ENCODE measurements around the gene SGCB. TPM values are rescaled to one million over a fixed set of nuclear protein-coding genes. Genes with fewer than 3 reads are reported as not detected.

SGCB gene
- total RNA-seq, 1 donor from 2014 or later, result 10.8 TPM

DNA sequence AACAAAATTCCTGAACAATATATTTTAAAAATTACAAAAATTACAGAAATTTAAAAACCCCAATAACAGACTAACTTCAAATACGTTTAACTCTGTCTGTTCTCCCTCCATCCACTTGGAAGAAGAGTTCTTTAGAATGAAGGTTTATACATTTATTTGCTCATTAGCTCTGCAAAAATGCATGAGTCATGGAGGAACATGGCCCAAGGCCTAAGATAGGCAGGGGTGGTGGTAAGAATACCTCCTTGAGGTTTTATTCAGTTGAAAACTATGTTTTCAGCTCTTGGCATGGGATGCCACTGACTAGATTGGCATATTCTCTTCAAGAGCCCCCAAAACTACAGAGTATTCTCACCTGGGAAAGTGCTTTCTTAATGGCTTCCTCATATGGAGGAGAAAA is 9.1 kb downstream of the SGCB start:
- H3K4me1 Mint-ChIP-seq, result no peaks in the 10 kb centered on the region
- TF ChIP-seq, protein P1, sequence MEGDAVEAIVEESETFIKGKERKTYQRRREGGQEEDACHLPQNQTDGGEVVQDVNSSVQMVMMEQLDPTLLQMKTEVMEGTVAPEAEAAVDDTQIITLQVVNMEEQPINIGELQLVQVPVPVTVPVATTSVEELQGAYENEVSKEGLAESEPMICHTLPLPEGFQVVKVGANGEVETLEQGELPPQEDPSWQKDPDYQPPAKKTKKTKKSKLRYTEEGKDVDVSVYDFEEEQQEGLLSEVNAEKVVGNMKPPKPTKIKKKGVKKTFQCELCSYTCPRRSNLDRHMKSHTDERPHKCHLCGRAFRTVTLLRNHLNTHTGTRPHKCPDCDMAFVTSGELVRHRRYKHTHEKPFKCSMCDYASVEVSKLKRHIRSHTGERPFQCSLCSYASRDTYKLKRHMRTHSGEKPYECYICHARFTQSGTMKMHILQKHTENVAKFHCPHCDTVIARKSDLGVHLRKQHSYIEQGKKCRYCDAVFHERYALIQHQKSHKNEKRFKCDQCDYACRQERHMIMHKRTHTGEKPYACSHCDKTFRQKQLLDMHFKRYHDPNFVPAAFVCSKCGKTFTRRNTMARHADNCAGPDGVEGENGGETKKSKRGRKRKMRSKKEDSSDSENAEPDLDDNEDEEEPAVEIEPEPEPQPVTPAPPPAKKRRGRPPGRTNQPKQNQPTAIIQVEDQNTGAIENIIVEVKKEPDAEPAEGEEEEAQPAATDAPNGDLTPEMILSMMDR (IDR thresholded peaks at IDR 0.05), result no peak
- CTCF ChIA-PET, result interaction anchor here (1.8 kb wide), 1 partner anchor 132 kb away, joined by 7 read pairs; no protein-coding TSS in a partner anchor
- no peak for DNase-seq
- no peaks in the 10 kb centered on the region for H3K9me3 Mint-ChIP-seq
- H3K27me3 Mint-ChIP-seq, result no peaks in the 10 kb centered on the region
- POLR2A ChIA-PET, result no interaction called here
- no peak overlapping the region for H3K27ac Mint-ChIP-seq
- no peak overlapping the region for H3K4me3 Mint-ChIP-seq
- H3K36me3 Mint-ChIP-seq (ENCODE audit: low read depth), result peaks cover 31% of the 10 kb centered on the region
- intact Hi-C loops (cut with micrococcal nuclease), result no loop called here
- no peak for ATAC-seq (ENCODE audit: low read depth)

DNA sequence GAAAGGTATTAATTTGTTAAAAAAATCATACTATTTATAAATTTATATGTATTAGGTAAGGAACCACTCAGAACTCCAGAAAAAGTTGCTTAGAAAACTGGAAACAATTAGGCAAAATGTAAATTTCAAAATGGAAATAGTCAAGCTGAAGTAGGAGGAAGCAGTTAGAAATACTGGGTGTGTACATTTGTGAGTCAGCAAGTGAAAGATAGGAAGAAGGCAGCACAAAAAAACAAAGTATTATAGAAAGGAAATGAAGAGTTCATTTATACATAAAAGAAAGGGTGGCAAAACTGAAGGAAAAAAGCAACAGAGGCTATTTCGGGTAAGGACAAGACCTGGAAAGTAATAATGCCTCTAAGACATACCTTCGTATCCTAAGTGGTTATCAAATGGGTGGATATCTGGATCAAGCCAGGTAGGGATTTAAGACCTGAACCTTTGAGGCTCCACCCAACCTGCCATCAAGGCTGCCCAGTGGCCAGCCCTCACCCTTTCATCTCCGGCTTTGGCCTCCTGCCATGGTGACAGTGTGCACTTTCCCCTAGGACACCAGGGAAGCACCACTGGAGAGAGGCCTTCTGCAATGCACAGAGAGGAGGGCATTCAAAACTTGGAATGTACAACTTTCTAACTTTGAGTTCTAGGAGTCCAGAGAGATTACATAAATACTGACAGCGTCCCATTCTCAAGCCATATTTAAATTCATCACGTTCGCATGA is 18.0 kb downstream of the SGCB start, which contains the start of gene LRRC66:
Gene LRRC66, minus strand, starts transcription at position 428 of the 722 bp plus-strand sequence. CDS start 2,750 bp downstream, outside the sequence.
- ChIA-PET CTCF (no interaction called here), POLR2A (interaction anchor here (0.6 kb wide), 1 partner anchor 172 kb away, joined by 3 read pairs; no protein-coding TSS in a partner anchor)
- no peak within 1 kb of the TSS for H3K4me3 Mint-ChIP-seq
- H3K27ac Mint-ChIP-seq, result no peak within 1 kb of the TSS
- TF ChIP-seq, protein P1 (IDR thresholded peaks at IDR 0.05), result no peak
- H3K36me3 Mint-ChIP-seq (ENCODE audit: low read depth), result peaks cover 15% of the 10 kb centered on the region
- peaks cover under 1% of the 10 kb centered on the region for H3K4me1 Mint-ChIP-seq
- no peaks in the 10 kb centered on the region for H3K27me3 Mint-ChIP-seq
- DNase-seq (no peak), ATAC-seq (ENCODE audit: low read depth) (no peak)
- no peaks in the 10 kb centered on the region for H3K9me3 Mint-ChIP-seq
- intact Hi-C loops (cut with micrococcal nuclease), result no loop called here

DNA sequence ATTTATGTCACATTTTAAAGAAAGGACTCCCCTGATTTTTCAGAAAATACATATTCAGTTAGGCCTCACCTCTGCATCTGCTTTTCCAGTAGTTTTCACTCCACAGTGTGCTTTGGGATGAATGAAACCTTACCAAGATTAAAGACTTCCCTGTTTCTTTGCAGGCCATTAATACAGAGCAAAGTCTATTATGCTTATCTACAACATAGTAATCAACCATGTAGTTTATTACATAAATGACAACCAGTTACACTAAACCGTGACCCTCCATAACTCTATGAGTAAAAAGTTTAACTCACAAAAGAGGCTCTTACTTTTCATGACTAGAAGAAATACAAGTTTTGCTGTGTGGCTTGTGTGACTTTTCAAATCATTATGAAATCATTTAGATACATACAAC is 20.3 kb downstream of the SGCB start:
- DNase-seq, result no peak
- Mint-ChIP-seq H3K4me1 (peaks cover 5% of the 10 kb centered on the region), H3K9me3 (no peaks in the 10 kb centered on the region), H3K27ac (no peak overlapping the region), H3K4me3 (no peak overlapping the region), H3K36me3 (ENCODE audit: low read depth) (peaks cover 4% of the 10 kb centered on the region), H3K27me3 (no peaks in the 10 kb centered on the region)
- ChIA-PET POLR2A (no interaction called here), CTCF (no interaction called here)
- TF ChIP-seq, protein P1 (IDR thresholded peaks at IDR 0.05), result no peak
- no peak for ATAC-seq (ENCODE audit: low read depth)
- intact Hi-C loops (cut with micrococcal nuclease), result no loop called here

DNA sequence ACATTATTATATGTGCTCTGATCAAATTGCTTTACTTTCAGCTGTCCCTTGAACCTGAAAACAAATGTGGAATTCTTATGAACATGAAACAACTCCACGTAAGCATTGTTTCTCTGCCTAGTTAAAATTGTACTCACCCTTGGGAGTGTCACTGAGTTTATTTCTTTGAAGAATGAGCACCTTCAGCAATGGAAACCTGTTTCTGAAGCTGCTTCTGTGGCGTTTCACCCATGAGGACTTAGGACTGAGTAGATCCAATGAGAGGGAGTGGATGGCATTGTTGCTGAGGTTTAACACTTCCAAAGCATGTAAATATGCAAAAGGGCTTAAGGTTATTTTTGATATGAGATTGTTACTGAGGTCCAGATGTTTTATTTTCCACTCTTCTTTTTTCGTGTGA is 21.1 kb downstream of the SGCB start:
- TF ChIP-seq, protein P1 (IDR thresholded peaks at IDR 0.05), result no peak
- H3K27ac Mint-ChIP-seq, result no peak overlapping the region
- no peaks in the 10 kb centered on the region for H3K36me3 Mint-ChIP-seq (ENCODE audit: low read depth)
- no peak for ATAC-seq (ENCODE audit: low read depth)
- ChIA-PET CTCF (no interaction called here), POLR2A (no interaction called here)
- no peak for DNase-seq
- intact Hi-C loops (cut with micrococcal nuclease), result no loop called here
- H3K9me3 Mint-ChIP-seq, result no peaks in the 10 kb centered on the region
- peaks cover 5% of the 10 kb centered on the region for H3K4me1 Mint-ChIP-seq
- H3K27me3 Mint-ChIP-seq, result no peaks in the 10 kb centered on the region
- no peak overlapping the region for H3K4me3 Mint-ChIP-seq

DNA sequence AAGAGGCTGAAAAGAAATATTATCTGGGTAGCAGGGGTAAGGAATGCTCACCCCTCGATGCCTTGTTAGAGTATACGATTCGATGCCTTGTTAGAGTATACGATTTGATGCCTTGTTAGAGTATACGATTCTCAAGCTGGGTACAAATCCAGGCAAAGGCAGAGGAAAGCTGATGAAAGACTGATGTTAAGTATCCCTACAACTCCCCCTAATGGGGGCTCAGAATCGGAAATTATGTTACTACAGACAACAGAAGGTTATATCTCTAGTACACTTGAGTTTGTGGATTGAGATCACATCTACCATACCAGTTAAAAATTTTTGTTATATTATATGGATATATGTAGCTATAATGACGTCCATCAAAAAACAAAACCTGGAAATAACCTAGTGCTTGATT is 22.7 kb downstream of the SGCB start:
- POLR2A ChIA-PET, result interaction anchor here (1.0 kb wide), 1 partner anchor 8 kb away, joined by 3 read pairs; no protein-coding TSS in a partner anchor
- Mint-ChIP-seq H3K27me3 (no peaks in the 10 kb centered on the region), H3K36me3 (ENCODE audit: low read depth) (no peaks in the 10 kb centered on the region), H3K4me3 (no peak overlapping the region), H3K4me1 (peaks cover 5% of the 10 kb centered on the region), H3K9me3 (no peaks in the 10 kb centered on the region), H3K27ac (no peak overlapping the region)
- no peak for ATAC-seq (ENCODE audit: low read depth)
- TF ChIP-seq, protein P1 (IDR thresholded peaks at IDR 0.05), result no peak
- intact Hi-C loops (cut with micrococcal nuclease), result no loop called here
- CTCF ChIA-PET, result no interaction called here
- no peak for DNase-seq

All from activated B cell treated with CpG ODN at 0.5 μM for 24 hours (primary cell).